ENCODE data around the gene ZNF335.

ZNF335 gene

DNA sequence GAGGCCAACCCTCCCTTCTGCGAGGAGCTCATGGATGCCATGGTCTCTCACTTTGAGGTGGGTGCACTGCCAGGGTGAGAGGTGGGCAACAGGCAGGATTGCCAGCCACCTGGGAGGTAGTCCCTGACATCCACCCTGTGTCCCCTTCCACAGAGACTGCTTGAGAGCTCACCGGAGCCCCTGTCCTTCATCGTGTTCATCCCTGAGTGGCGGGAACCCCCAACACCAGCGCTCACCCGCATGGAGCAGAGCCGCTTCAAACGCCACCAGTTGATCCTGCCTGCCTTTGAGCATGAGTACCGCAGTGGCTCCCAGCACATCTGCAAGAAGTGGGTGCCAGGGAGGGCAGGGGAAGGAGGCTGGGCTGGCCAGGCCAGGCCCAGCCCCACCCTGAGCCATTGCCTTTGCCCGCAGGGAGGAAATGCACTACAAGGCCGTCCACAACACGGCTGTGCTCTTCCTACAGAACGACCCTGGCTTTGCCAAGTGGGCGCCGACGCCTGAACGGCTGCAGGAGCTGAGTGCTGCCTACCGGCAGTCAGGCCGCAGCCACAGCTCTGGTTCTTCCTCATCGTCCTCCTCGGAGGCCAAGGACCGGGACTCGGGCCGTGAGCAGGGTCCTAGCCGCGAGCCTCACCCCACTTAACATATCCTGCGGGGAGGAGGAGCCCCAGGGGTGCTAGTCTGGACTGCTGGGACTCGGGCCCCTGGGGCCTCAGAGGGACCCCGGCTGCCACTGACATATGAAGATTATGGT, 24.7 kb downstream of the ZNF335 start:
- H3K4ac ChIP-seq (ENCODE audit: low read length): no peak overlapping the region
- H3K4me1 ChIP-seq (ENCODE audit: control insufficient read depth in 2 of 2, insufficient read depth in 1 of 2, low read depth in 1 of 2, low read length in 2 of 2): no peaks in the 10 kb centered on the region
- H3K23ac ChIP-seq (ENCODE audit: low read depth, low read length, poor library complexity): peak overlapping the region; percentile 20
- H3K9ac ChIP-seq (ENCODE audit: low read depth, low read length, poor library complexity): peak overlapping the region; percentile 27
- H4K8ac ChIP-seq (ENCODE audit: low read depth, low read length): no peak overlapping the region
- no peak overlapping the region for H2BK5ac ChIP-seq (ENCODE audit: low read length)
- H2BK15ac ChIP-seq (ENCODE audit: low read length): no peak overlapping the region
- WGBS, 2 donors (ENCODE audit: extremely low coverage in 2 of 2, insufficient read length in 2 of 2, insufficient replicate concordance in 1 of 2): no CpG with 5 or more reads among the region's 29 CpGs
- H3K18ac ChIP-seq (ENCODE audit: low read length): no peak overlapping the region
- peaks cover 77 to 98% of the 10 kb centered on the region in 2 donors for H3K36me3 ChIP-seq (replicated peaks in 1 of 2; ENCODE audit: control insufficient read depth in 2 of 2, insufficient read depth in 2 of 2, low read length in 2 of 2)
- H2BK12ac ChIP-seq (ENCODE audit: low read length): no peak overlapping the region
- no peak overlapping the region for H3K27ac ChIP-seq (replicated peaks; ENCODE audit: low read length)
- H3K27me3 ChIP-seq (ENCODE audit: control insufficient read depth in 3 of 3, insufficient read depth in 3 of 3, low read depth in 1 of 3, low read length in 3 of 3): no peaks in the 10 kb centered on the region
- DNase-seq (ENCODE audit: low spot score): no peak
- H2AK5ac ChIP-seq (ENCODE audit: low read depth, low read length): no peak overlapping the region
- no peak overlapping the region for H2BK120ac ChIP-seq (ENCODE audit: low read depth, low read length)
- no peak overlapping the region for H2AFZ ChIP-seq (ENCODE audit: low read length)
- no peak overlapping the region for H3K14ac ChIP-seq (ENCODE audit: low read length)
- H4K91ac ChIP-seq (ENCODE audit: low read depth, low read length, poor library complexity): no peak overlapping the region
- H3K4me2 ChIP-seq (ENCODE audit: insufficient read depth, low read length, poor library complexity, severe bottlenecking): no peak overlapping the region
- no peak overlapping the region for H3K4me3 ChIP-seq (ENCODE audit: low read length in 2 of 2)
- no peaks in the 10 kb centered on the region for H3K79me1 ChIP-seq (ENCODE audit: low read depth, low read length)
- H3K9me3 ChIP-seq (replicated peaks in 1 of 2; ENCODE audit: control insufficient read depth in 2 of 2, insufficient read depth in 1 of 2, low read depth in 1 of 2, low read length in 2 of 2): no peaks in the 10 kb centered on the region

DNA sequence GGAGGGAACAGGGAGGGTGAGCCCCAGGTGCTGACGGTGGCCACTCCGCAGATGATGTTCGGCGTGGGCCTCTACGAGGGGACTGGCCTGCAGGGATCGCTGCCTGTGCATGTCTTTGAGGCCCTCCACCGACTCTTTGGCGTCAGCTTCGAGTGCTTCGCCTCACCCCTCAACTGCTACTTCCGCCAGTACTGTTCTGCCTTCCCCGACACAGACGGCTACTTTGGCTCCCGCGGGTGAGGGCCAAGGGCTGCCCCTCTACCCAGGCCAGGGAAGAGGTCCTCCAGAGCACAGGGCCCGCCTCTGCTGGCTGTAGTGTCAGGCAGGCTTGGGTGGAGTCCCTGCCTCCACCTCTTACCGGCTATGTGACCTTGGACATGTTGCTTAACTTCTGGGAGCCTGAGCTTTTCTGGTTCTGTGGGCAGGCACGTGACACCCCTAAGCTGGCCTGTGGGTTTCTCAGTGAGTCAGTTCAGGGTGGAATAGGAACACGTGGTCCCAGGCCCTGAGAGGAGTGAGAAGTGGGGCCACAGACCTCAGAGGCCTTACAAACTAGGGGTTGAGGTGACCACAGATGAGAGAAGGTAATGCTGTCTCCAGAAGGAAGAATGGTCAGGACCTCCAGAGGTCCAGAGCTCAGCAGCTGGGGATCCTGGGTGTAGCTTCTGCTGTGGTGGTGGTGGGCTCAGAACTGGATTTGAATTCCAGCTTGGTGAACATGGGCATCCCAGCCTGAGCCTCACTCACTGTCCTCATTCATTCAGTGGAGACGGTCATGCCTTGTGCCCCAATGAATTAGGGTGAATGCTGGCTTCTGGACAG, 25.6 kb downstream of the ZNF335 start:
- no CpG with 5 or more reads among the region's 20 CpGs for WGBS, 2 donors (ENCODE audit: extremely low coverage in 2 of 2, insufficient read length in 2 of 2, insufficient replicate concordance in 1 of 2)
- Histone ChIP-seq H3K18ac (ENCODE audit: low read length) (no peak overlapping the region), H2AFZ (ENCODE audit: low read length) (no peak overlapping the region), H3K9ac (ENCODE audit: low read depth, low read length, poor library complexity) (peak overlapping the region; percentile 27), H4K91ac (ENCODE audit: low read depth, low read length, poor library complexity) (no peak overlapping the region), H3K36me3 (replicated peaks in 1 of 2; ENCODE audit: control insufficient read depth in 2 of 2, insufficient read depth in 2 of 2, low read length in 2 of 2) (peaks cover 69 to 93% of the 10 kb centered on the region in 2 donors), H2BK15ac (ENCODE audit: low read length) (no peak overlapping the region), H3K23ac (ENCODE audit: low read depth, low read length, poor library complexity) (no peak overlapping the region), H3K27me3 (ENCODE audit: control insufficient read depth in 3 of 3, insufficient read depth in 3 of 3, low read depth in 1 of 3, low read length in 3 of 3) (no peaks in the 10 kb centered on the region), H2AK5ac (ENCODE audit: low read depth, low read length) (no peak overlapping the region), H4K8ac (ENCODE audit: low read depth, low read length) (no peak overlapping the region), H3K27ac (replicated peaks; ENCODE audit: low read length) (no peak overlapping the region), H3K4me3 (ENCODE audit: low read length in 2 of 2) (peak overlapping the region in 1 of 2 donors; percentile 29), H3K9me3 (replicated peaks in 1 of 2; ENCODE audit: control insufficient read depth in 2 of 2, insufficient read depth in 1 of 2, low read depth in 1 of 2, low read length in 2 of 2) (no peaks in the 10 kb centered on the region), H2BK120ac (ENCODE audit: low read depth, low read length) (no peak overlapping the region), H3K4me2 (ENCODE audit: insufficient read depth, low read length, poor library complexity, severe bottlenecking) (no peak overlapping the region), H3K4ac (ENCODE audit: low read length) (no peak overlapping the region), H3K79me1 (ENCODE audit: low read depth, low read length) (no peaks in the 10 kb centered on the region), H3K14ac (ENCODE audit: low read length) (no peak overlapping the region), H3K4me1 (ENCODE audit: control insufficient read depth in 2 of 2, insufficient read depth in 1 of 2, low read depth in 1 of 2, low read length in 2 of 2) (no peaks in the 10 kb centered on the region), H2BK5ac (ENCODE audit: low read length) (no peak overlapping the region), H2BK12ac (ENCODE audit: low read length) (no peak overlapping the region)
- no peak for DNase-seq (ENCODE audit: low spot score)

DNA sequence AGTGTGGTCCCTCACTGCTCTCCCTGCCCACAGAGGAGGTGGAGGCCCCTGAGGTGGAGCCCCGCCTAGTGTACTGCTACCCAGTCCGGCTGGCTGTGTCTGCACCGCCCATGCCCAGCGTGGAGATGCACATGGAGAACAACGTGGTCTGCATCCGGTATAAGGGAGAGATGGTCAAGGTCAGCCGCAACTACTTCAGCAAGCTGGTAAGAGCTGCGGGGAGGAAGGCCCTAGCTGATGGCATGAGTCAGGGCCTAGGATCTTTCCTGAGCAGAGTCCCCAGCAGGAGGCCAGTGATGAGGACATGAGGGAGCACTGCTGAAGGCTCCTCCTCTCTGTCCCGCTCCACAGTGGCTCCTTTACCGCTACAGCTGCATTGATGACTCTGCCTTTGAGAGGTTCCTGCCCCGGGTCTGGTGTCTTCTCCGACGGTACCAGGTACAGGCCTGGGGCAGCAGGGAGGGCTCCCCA, 26.3 kb downstream of the ZNF335 start:
- no CpG with 5 or more reads among the region's 13 CpGs for WGBS, 2 donors (ENCODE audit: extremely low coverage in 2 of 2, insufficient read length in 2 of 2, insufficient replicate concordance in 1 of 2)
- Histone ChIP-seq H4K91ac (ENCODE audit: low read depth, low read length, poor library complexity) (no peak overlapping the region), H3K23ac (ENCODE audit: low read depth, low read length, poor library complexity) (no peak overlapping the region), H3K79me1 (ENCODE audit: low read depth, low read length) (no peaks in the 10 kb centered on the region), H3K18ac (ENCODE audit: low read length) (no peak overlapping the region), H3K4ac (ENCODE audit: low read length) (no peak overlapping the region), H2BK15ac (ENCODE audit: low read length) (no peak overlapping the region), H2AFZ (ENCODE audit: low read length) (no peak overlapping the region), H3K4me1 (ENCODE audit: control insufficient read depth in 2 of 2, insufficient read depth in 1 of 2, low read depth in 1 of 2, low read length in 2 of 2) (no peaks in the 10 kb centered on the region), H4K8ac (ENCODE audit: low read depth, low read length) (no peak overlapping the region), H3K27me3 (ENCODE audit: control insufficient read depth in 3 of 3, insufficient read depth in 3 of 3, low read depth in 1 of 3, low read length in 3 of 3) (no peaks in the 10 kb centered on the region), H3K9me3 (replicated peaks in 1 of 2; ENCODE audit: control insufficient read depth in 2 of 2, insufficient read depth in 1 of 2, low read depth in 1 of 2, low read length in 2 of 2) (no peaks in the 10 kb centered on the region), H3K4me2 (ENCODE audit: insufficient read depth, low read length, poor library complexity, severe bottlenecking) (no peak overlapping the region), H2BK120ac (ENCODE audit: low read depth, low read length) (no peak overlapping the region), H3K27ac (replicated peaks; ENCODE audit: low read length) (no peak overlapping the region), H2BK5ac (ENCODE audit: low read length) (no peak overlapping the region), H2BK12ac (ENCODE audit: low read length) (no peak overlapping the region), H3K36me3 (replicated peaks in 1 of 2; ENCODE audit: control insufficient read depth in 2 of 2, insufficient read depth in 2 of 2, low read length in 2 of 2) (peaks cover 71 to 95% of the 10 kb centered on the region in 2 donors), H3K4me3 (ENCODE audit: low read length in 2 of 2) (no peak overlapping the region), H3K9ac (ENCODE audit: low read depth, low read length, poor library complexity) (no peak overlapping the region), H3K14ac (ENCODE audit: low read length) (no peak overlapping the region), H2AK5ac (ENCODE audit: low read depth, low read length) (no peak overlapping the region)
- no peak for DNase-seq (ENCODE audit: low spot score)

All from neuronal stem cell (in vitro differentiated cells).